ENCODE data around the gene LRRC63.
"Not testable (repeated sequence)": the region's sequence is repeated elsewhere in the genome, so short reads cannot be mapped to it uniquely, and the experiment has no call there.

Gene LRRC63

DNA sequence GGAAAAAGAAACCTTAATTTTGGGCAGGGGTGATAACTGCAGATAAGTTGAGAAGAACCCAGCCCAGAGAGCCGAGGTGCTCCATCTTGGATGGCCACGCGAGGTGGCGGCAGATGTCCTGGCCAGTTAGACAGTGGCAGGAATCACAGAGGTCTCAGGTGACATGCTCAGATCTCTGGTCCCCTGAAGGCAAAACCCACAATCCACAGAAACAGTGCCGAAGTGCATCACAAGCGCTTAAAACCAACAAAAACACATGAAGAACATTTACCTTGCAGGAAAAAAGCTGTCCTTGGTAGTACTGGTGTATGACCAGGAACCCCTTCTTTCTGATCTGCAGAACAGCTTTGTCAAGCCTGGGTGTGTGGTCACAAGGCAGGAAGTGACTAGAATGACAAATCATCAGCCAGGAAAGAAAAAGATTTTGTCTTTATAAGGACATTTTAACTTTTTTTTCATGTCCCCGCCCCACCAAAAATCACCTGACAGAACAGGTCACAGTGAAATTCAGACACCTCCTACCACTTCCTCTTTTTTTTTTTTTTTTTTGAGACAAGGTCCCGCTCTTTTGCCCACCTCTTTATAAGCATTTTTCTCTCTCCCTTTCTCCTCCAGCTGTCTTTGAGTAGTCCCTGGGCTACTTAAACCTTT is 29.8 kb upstream of the LRRC63 start, which contains the start of gene LCP1:
LCP1 (minus strand) TSS at position 338 of the 651 bp plus-strand sequence. CDS start 22,515 bp downstream, outside the sequence.
- DNase-seq, result no peak

DNA sequence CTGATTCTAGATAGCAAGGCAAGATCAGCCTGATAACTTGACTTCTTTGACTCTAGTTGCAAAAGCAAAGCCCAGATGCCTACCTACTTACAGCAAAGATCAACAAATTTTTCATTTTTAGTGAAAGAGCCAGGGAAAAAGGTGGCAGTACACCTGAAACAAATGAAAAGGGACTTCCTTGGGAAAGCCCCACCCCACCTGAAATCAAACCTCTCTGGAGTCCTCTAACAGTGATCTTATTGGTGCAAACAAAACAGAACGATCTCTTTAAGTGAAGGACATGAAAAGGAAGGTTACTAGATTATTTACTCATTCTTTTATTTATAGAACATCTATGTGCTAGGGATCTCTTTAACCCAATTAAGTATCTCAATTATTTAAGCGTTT is 29.2 kb upstream of the LRRC63 start:
- no peak for DNase-seq

- no peak for DNase-seq
Measured at GRCh38 chr13:46183018-46183946, 28.4 kb upstream of the LRRC63 start.

- DNase-seq, result no peak
Measured at GRCh38 chr13:46184277-46184699, 27.4 kb upstream of the LRRC63 start.

DNA sequence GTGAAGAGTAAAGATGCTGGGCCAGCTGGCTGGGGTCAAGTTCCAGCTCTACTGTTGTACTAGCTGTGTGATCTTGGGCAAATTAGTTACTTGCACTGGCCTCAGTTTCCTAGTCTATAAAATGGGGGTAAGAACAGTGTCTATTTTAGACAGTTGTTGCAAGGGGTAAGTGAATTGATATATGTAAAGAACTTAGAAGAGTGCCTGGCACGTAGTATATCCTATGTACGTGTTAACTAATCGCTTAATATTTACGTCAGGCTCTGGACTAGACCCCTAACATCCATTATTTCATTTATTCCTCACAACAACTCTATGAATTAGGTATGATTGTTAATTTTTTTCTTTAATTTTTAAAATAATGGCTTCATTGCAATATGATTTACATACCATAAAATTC is 26.1 kb upstream of the LRRC63 start:
- DNase-seq, result no peak

DNA sequence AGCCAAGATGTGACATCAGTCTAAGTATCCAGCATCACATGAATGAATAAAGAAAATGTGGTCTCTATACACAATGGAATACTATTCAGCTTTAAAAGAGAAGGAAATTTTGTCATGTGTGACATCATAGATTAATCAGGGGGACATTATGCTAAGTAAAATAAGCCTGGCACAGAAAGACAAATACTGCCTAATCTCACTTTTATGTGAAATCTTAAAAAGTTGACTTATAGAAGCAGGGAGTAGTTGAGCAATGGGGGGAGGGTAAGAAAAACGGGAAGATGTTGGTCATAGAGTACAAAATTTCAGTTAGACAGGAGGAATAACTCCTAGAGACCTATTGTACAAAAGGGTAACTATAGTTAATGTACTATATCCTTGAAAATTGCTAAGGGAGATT is 19.3 kb upstream of the LRRC63 start:
- no peak for DNase-seq

GRCh38 chr13:46195016-46195415 is 16.7 kb upstream of the LRRC63 start:
- no peak for DNase-seq

GRCh38 chr13:46197299-46198048 is 14.3 kb upstream of the LRRC63 start:
- no peak for DNase-seq

DNA sequence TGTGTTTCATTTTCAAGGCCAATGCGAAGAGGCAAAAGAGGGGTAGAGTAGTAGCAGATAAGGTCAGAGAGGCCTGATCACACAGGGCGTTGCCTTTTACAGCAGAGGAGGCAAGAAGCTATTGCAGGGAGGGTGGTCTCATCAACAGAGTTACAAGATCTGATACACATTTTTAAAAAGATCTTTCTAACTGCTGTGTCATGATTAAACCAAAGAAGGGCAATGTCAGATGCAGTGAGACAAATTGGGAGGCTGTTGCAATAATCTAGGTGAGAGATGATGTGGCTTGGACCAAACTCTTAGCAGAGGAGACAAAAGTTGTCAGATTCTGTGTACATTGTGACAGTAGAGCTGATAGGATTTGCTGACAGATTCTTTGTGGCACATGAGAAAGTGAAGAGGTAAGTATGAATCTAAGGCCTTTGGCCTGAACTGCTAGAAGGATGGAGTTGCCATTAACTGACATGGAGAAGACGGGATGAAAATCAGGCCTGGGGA is 13.0 kb upstream of the LRRC63 start:
- no peak for DNase-seq

- DNase-seq, result no peak
Measured at GRCh38 chr13:46202188-46202795, 9.4 kb upstream of the LRRC63 start.

DNA sequence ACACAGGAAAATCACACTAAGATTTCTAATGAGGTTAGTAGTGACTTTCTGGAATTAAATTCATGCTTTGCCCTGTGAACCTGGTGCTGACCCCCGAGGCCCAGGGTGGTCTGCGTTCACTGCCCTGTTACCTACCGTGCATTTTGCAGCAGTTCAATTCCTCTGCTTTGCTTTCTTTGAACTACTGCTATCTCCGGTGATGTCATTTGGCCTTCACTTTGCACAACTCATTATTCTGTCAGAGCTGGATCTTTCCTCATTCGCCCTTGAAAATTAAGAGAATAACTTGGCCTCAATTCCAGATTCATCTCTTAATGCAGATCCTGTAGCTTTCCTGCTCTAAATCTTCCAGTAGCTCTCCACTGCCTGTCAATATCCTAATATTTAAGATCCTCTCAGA is 8.8 kb upstream of the LRRC63 start:
- DNase-seq, result no peak

- no peak for DNase-seq
Measured at GRCh38 chr13:46206143-46206542, 5.6 kb upstream of the LRRC63 start.

DNA sequence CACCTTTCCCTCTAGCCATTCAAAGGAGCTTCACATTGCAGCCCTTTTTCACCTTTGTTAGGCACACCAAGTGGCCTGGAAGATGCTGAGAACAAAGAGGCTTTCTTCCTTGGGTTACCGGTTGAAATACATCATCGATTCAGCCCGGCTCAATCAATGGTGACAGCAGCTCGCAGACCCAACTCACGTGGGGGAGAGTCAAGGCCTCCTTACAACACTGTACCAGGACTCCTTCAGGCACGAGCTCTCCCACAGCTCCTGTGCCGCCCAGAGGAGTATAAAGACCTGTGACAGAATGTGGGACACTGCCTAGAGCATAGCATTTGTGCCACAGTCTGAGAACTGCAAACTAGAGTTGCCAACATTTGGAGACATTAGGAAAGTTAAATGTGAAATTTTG is 3.9 kb upstream of the LRRC63 start:
- DNase-seq, result no peak

- DNase-seq, result no peak
Measured at GRCh38 chr13:46210362-46211083, 1.2 kb upstream of the LRRC63 start.

DNA sequence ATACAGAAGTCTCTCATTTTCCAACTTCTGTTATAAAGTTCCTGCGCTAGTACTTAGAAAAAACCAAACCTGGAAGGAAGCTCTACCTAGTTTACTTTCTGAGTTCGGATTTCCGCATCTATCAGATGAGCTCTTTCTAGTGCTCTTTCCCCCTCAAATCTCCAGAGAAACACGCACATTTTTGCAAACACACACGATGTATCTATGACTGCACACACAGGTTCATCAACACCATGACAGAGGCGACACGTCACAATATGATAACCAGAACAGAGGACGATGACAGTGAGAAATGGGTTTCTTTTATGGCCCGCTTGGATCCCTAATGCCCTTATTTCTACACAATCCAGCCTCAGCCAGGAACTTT is 629 bp upstream of the LRRC63 start:
- no peak for DNase-seq

DNA sequence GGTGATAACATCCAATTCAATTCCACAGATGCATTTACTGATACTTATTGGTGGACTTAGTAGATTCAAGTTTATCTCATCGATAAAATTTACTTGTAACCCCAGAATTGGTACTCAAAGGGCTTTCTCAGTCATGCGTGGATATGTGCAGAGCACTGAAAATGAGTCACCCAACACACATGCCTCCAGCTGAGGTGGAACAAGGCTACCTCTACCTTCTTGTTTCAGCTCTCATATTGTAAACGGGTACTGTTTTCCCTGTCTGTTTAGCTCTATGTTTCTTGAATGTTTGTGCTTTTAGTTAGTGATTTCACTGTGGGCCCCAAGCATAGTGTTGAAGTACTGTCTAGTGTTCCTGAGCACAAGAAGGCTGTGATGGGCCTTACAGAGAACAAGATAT is 1.5 kb downstream of the LRRC63 start:
- DNase-seq, result no peak

GRCh38 chr13:46214741-46215140 is 3.0 kb downstream of the LRRC63 start:
- not testable (repeated sequence) for DNase-seq

- not testable (repeated sequence) for DNase-seq
Measured at GRCh38 chr13:46220234-46220633, 8.5 kb downstream of the LRRC63 start.

- no peak for DNase-seq
Measured at GRCh38 chr13:46229251-46229650, 17.5 kb downstream of the LRRC63 start.

DNA sequence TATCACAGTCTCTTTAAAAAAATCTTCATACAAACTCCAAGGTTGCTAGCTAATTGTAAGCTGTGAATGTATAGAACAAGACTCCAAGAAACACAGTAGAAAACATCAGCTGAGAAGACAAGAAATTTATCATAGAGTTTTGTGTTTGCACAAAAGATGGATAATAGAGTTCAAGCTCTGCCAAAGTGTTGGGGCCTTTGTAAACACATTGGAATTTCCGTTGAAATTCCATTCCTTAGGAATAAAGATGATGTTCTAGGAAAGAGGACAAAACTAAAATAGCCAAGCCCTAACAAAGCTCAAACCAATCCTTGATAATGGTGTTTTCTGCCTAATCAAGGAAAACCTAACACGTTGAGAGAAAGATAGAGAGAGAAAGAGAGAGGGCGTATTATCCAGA is 20.6 kb downstream of the LRRC63 start:
- no peak for DNase-seq

DNA sequence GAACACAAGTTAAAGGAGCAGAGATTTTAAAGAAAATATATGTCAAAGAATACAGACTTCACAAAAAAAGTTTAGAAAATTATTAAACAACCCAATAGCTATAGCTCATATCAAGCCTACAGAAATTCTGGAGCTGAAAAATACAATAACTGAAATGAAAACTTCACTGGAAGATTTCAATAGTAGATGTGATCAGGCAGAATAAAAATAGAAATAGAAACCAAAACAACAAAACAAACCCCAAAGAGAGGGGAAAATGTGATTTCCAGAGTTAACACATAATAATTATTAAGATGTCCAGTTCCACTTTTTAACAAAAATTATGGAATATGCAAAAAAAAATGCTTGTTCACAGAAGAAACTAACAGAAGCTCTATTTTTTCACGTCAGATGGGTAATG is 23.6 kb downstream of the LRRC63 start:
- DNase-seq, result no peak

- no peak for DNase-seq
Measured at GRCh38 chr13:46265292-46265691, 53.6 kb downstream of the LRRC63 start.
